ENCODE data around the gene CPLX4. TPM values are rescaled to one million over a fixed set of nuclear protein-coding genes. Genes with fewer than 3 reads are reported as not detected.

The CPLX4 gene, protein sequence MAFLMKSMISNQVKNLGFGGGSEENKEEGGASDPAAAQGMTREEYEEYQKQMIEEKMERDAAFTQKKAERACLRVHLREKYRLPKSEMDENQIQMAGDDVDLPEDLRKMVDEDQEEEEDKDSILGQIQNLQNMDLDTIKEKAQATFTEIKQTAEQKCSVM
- total RNA-seq, result not detected

DNA sequence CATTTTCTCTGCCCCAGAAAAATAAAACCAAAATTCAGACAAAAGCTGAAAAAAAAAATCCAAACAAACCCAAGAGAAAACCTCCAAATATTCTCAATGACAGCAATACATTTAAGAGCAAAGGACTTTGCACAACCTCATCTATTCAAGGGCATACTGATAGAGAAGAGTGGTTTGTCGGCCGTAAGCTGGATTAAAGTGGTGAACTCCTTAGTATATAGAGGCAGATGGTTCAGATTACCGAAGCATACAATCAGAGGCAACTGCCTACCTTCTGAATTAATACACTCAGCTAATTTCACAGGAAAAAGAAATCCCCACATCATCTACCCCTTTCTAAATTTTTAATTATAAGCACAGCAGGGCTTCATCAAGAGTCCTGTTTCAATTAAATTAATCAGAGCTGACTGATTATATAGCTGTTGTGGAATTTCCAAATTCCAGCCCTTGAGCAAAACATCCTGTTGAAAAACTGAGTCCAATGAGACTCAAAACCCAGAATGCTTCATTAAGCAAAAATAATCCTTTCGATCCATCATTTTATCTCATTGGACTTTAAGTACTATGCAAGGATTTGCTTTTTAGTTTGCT is at the start of gene CPLX4:
Gene CPLX4 (minus strand): TSS at position 190 of the 591 bp plus-strand sequence. CDS start 187 bp downstream, at position 3.
- Mint-ChIP-seq H3K27me3 (ENCODE audit: low read depth) (peaks cover 20% of the 10 kb centered on the region), H3K36me3 (ENCODE audit: insufficient read depth in 2 of 2) (no peaks in the 10 kb centered on the region), H3K9me3 (no peaks in the 10 kb centered on the region), H3K27ac (no peak within 1 kb of the TSS), H3K4me3 (no peak within 1 kb of the TSS), H3K4me1 (ENCODE audit: low read depth) (no peaks in the 10 kb centered on the region)
- DNase-seq (no peak), ATAC-seq (replicated peaks in 1 of 2) (no peak)

DNA sequence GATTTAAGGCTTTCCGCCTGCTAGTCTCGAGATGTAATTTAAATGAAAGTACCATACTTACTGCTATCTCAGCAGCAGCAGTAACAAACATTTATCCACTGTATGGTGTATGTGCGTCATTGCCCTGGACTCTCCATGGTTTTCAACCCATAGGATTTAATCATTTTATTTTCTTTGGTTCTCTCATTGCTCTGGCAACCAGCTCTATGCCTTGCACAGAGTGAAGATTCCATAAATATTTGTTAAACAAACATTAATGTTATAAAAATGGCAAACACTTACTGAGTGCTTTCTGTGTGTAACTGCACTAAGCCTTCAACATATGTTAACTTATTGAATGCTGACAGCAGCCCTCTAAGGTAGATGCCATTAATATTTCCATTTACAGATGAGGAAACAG is 41.9 kb upstream of the CPLX4 start:
- Mint-ChIP-seq H3K4me1 (ENCODE audit: low read depth) (peaks cover 29% of the 10 kb centered on the region), H3K36me3 (ENCODE audit: insufficient read depth in 2 of 2) (peaks cover 5 to 7% of the 10 kb centered on the region in 2 donors), H3K4me3 (peak overlapping the region; percentile 80 to 92), H3K27me3 (ENCODE audit: low read depth) (no peaks in the 10 kb centered on the region), H3K9me3 (no peaks in the 10 kb centered on the region), H3K27ac (no peak overlapping the region)
- ATAC-seq (replicated peaks in 1 of 2), result no peak
- no peak for DNase-seq

DNA sequence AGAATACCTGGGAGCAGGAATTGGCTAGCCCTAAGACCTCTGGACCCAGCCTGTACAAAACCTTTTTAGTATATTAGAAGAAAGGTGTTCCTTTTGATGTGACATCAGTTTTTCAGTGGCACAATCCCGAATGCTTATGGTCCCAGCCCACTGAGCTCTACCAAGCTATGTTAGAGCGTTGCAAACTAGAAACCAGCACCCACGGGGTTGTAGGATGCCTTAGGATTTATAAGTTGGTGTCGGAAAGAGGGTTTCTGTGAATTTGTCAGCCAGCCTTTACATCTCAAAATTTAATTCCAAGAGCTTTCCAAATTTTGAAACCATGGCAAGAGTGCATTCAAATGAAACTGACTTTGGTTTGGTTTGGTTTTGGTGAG is 41.1 kb upstream of the CPLX4 start:
- peak; percentile 0 to 1 for ATAC-seq (replicated peaks in 1 of 2)
- H3K9me3 Mint-ChIP-seq, result no peaks in the 10 kb centered on the region

DNA sequence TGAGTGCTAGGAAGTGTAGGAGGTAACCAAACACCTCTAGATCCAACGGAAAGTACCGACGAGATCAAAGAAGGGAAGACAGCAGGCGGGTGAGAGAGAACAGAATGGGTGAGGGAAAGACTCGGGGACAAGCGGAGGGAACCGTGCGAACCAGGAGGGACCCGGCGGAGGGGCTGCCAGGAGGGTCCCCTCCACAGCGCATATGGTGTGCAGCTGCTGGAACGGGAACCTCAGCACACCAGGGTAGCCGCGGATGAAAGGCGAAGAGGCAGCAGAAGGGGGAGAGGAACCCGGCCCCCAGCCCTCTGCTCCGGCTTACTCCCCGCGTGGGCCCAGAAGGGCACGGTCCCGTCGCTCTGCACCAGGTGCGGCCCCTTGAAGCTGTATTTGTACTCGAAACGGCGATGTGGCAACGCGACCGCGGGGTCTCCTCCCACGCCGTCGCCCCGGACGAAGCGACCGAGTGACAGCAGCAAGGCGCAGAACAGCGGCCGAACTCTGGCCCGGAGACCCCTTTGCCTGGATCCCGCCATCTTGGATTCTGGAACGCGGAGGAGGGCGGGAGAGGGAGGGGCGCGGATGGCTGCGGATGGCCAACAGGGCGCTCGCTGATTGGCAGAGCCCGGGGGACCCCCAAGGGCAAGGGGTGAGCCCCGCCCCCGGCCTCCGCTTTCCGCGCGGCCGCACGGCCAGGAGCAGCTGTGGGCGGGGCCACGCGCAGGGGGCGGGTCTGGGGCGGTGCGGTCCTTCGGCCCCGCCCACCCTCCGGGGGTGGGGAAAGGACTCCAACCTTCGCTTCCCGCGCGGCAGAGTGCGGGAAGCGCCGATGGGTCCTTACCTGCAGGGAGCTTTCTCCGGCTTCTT is 40.5 kb upstream of the CPLX4 start, which contains the start of gene LMAN1:
Gene LMAN1 (minus strand): TSS at position 554 of the 864 bp plus-strand sequence. CDS start 21 bp downstream, at position 533.
- Mint-ChIP-seq H3K4me3 (peak within 1 kb of the TSS; percentile 80 to 92), H3K27me3 (ENCODE audit: low read depth) (no peaks in the 10 kb centered on the region), H3K9me3 (no peaks in the 10 kb centered on the region), H3K27ac (peak within 1 kb of the TSS; percentile 84), H3K36me3 (ENCODE audit: insufficient read depth in 2 of 2) (peaks cover 7% of the 10 kb centered on the region in 2 donors), H3K4me1 (ENCODE audit: low read depth) (peaks cover 29% of the 10 kb centered on the region)
- peak; percentile 88 to 92 for ATAC-seq (replicated peaks in 1 of 2)
- peak; percentile 95 to 98 for DNase-seq

More for the DNA sequence above, 41.1 kb upstream of the CPLX4 start:
- DNase-seq, result no peak
- H3K27me3 Mint-ChIP-seq (ENCODE audit: low read depth), result no peaks in the 10 kb centered on the region
- H3K4me1 Mint-ChIP-seq (ENCODE audit: low read depth), result peaks cover 29% of the 10 kb centered on the region
- H3K27ac Mint-ChIP-seq, result peak overlapping the region; percentile 54
- H3K36me3 Mint-ChIP-seq (ENCODE audit: insufficient read depth in 2 of 2), result peaks cover 7% of the 10 kb centered on the region in 2 donors
- peak overlapping the region; percentile 80 to 92 for H3K4me3 Mint-ChIP-seq

DNA sequence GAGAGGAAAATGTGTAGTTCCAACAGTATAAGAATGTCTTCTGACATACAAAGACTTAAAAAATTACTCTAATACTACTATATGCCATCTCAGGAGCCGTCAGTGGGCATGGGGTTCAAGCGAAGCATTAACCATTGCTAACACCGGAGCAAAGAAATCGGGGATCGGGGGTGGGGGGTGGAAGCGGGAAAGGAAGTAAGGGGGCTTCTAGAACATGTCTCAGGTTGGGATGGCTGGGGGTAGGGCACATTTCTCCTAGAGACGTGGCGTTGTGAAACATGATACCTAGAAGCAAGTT is 39.9 kb upstream of the CPLX4 start:
- ATAC-seq (replicated peaks in 1 of 2) (no peak), DNase-seq (no peak)
- Mint-ChIP-seq H3K4me1 (ENCODE audit: low read depth) (peaks cover 31% of the 10 kb centered on the region), H3K36me3 (ENCODE audit: insufficient read depth in 2 of 2) (peaks cover 8% of the 10 kb centered on the region in 2 donors), H3K9me3 (no peaks in the 10 kb centered on the region), H3K27me3 (ENCODE audit: low read depth) (no peaks in the 10 kb centered on the region), H3K4me3 (peak overlapping the region; percentile 80 to 92), H3K27ac (peak overlapping the region; percentile 84)

DNA sequence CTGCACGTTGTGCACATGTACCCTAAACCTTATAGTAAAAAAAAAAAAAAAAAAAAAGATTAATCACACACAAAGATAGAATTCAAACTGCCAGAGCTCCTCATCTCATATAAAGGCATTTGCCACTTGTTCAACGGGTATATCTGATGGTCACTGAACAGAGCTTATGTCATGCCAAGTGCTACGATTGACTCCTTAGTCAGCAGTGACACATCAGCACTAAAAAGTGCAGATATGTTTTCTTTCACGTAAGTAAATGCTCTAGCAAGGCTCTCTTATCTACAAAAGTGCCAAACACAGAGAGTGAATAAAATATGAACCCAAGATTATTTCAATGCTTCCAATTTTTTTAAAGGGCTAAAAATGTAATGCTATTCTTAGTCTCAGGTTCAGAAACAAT is 39.5 kb upstream of the CPLX4 start:
- H3K9me3 Mint-ChIP-seq, result no peaks in the 10 kb centered on the region
- H3K36me3 Mint-ChIP-seq (ENCODE audit: insufficient read depth in 2 of 2), result peaks cover 9 to 12% of the 10 kb centered on the region in 2 donors
- no peaks in the 10 kb centered on the region for H3K27me3 Mint-ChIP-seq (ENCODE audit: low read depth)
- peak; percentile 13 to 15 for DNase-seq
- ATAC-seq (replicated peaks in 1 of 2), result peak; percentile 29 to 39
- peak overlapping the region; percentile 80 to 92 for H3K4me3 Mint-ChIP-seq
- peak overlapping the region; percentile 84 for H3K27ac Mint-ChIP-seq
- H3K4me1 Mint-ChIP-seq (ENCODE audit: low read depth), result peaks cover 35% of the 10 kb centered on the region

DNA sequence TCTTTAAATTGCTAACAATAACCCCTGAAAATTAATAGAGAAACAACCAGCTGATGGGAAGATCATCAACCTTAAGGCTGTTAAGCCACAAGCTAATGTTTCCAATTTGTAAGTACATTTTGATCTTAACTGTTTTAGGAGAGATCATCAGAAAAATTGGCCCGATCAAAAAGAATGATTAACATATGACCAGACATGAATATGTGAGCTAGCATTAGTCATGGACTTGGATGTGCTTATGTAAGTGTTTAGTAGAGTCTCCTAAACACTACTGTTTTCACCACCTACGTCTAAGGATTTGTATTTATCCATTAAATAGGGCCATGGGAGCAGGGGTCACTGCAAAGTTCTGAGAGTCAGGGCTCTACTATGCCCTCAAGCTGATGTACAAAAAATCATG is 36.3 kb upstream of the CPLX4 start:
- DNase-seq (no peak), ATAC-seq (replicated peaks in 1 of 2) (no peak)
- no peak overlapping the region for H3K27ac Mint-ChIP-seq
- H3K36me3 Mint-ChIP-seq (ENCODE audit: insufficient read depth in 2 of 2), result peaks cover 19 to 30% of the 10 kb centered on the region in 2 donors
- H3K4me1 Mint-ChIP-seq (ENCODE audit: low read depth), result peaks cover 49% of the 10 kb centered on the region
- no peak overlapping the region for H3K4me3 Mint-ChIP-seq
- H3K27me3 Mint-ChIP-seq (ENCODE audit: low read depth), result no peaks in the 10 kb centered on the region
- H3K9me3 Mint-ChIP-seq, result no peaks in the 10 kb centered on the region

DNA sequence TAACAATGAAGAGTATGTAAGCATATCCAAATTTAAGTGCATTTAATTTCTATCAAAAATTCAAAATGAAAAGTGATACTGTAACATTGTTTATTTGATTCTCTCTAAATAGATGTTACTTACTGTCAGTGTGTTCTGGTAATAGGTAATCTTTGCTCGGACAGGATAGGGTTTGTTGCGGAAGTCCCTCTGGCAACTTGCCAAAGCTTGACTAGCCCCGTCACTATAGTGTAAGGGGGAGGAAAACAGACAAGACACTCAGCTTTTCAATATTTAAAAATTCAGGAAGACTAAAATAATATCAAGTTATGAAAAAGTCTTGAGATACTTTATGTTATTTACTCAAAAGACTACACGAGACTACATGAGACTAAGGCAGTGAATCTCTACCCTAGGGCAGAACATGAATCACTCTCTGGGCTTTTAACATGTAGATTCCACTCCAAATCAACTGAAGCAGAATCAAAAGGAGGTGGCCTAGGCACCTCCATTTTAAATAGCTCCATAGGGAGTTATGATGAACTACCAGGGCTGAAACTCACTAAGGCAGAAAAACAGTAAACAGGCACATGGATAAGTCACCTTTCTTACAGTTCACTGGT is 34.7 kb upstream of the CPLX4 start:
- DNase-seq, result no peak
- Mint-ChIP-seq H3K36me3 (ENCODE audit: insufficient read depth in 2 of 2) (peaks cover 18 to 40% of the 10 kb centered on the region in 2 donors), H3K9me3 (no peaks in the 10 kb centered on the region), H3K4me1 (ENCODE audit: low read depth) (peaks cover 48% of the 10 kb centered on the region), H3K27ac (peak overlapping the region; percentile 68), H3K27me3 (ENCODE audit: low read depth) (no peaks in the 10 kb centered on the region), H3K4me3 (no peak overlapping the region)
- no peak for ATAC-seq (replicated peaks in 1 of 2)

DNA sequence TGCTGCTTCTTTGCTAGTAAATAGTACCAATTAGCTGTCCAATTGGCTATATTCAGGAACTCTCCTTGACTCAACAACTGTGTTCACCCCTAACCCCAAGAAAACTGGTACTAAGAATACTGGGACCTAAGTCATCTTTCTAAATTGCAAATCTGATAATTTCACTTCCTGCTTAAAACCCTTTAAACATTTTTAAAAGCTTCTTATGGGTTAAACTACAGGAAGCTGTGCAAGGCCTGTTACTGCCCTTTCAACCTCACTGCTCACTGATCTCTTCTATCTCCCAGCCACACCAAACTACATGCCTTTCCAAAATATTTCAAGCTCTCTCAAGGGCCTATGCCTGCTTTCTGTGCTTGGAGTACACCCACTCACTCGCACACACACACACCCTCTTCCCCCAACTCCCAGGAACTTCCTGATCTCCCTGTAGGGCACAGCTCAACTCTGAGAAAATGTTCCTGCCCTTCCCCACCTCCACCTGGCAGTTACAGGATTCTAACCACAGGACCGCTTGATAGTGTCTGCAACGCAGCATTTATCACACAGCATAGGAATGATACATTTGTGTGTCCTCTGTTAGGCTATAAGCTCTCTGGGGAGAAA is 33.9 kb upstream of the CPLX4 start:
- Mint-ChIP-seq H3K9me3 (no peaks in the 10 kb centered on the region), H3K27ac (peak overlapping the region; percentile 68), H3K27me3 (ENCODE audit: low read depth) (no peaks in the 10 kb centered on the region), H3K36me3 (ENCODE audit: insufficient read depth in 2 of 2) (peaks cover 16 to 46% of the 10 kb centered on the region in 2 donors), H3K4me1 (ENCODE audit: low read depth) (peaks cover 39% of the 10 kb centered on the region), H3K4me3 (peak overlapping the region; percentile 3 to 11)
- ATAC-seq (replicated peaks in 1 of 2) (peak in 1 of 2 donors; percentile 17), DNase-seq (no peak)

DNA sequence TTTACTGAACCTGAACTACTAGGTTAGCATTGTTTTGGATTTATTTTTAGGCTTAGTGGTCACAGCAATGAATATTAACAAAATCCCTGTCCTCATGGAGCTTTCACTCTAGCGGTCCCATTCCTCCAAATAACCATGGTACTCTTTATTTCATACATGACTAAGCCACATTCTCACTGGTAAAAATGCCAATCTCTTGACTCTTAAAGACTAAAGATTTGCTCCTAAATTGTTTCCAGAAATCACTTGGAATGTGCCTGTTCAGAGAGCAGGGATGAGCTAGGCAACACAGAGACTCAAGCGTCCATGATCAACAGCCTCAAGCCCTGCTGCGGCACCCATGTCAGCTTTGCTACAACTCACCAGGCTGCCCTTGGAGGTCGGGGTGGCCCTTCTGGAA is 27.1 kb upstream of the CPLX4 start:
- H3K9me3 Mint-ChIP-seq, result peaks cover 0 to 3% of the 10 kb centered on the region in 2 donors
- no peaks in the 10 kb centered on the region for H3K27me3 Mint-ChIP-seq (ENCODE audit: low read depth)
- peaks cover 32% of the 10 kb centered on the region for H3K4me1 Mint-ChIP-seq (ENCODE audit: low read depth)
- no peak for ATAC-seq (replicated peaks in 1 of 2)
- H3K36me3 Mint-ChIP-seq (ENCODE audit: insufficient read depth in 2 of 2), result peaks cover 30 to 72% of the 10 kb centered on the region in 2 donors
- no peak overlapping the region for H3K4me3 Mint-ChIP-seq
- DNase-seq, result no peak
- H3K27ac Mint-ChIP-seq, result no peak overlapping the region

DNA sequence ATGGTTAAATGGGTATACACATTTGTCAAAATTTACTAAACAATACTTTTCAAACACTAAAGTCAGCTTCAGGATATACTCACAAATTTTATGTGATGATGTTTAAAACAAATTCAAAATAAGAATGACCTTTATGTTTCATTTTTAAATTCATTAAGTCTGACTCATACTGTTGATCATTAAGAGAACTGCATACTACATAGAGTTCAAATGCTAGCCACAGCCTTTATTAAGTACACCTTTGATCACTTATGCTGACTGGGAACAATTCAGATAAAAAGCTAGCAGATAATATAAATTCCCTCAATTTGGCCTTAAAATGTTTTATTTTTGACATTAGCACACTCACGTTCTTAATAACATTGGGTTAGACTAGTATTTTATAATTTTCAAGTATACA is 26.5 kb upstream of the CPLX4 start:
- H3K36me3 Mint-ChIP-seq (ENCODE audit: insufficient read depth in 2 of 2), result peaks cover 31 to 76% of the 10 kb centered on the region in 2 donors
- DNase-seq (no peak), ATAC-seq (replicated peaks in 1 of 2) (no peak)
- no peak overlapping the region for H3K27ac Mint-ChIP-seq
- no peak overlapping the region for H3K4me3 Mint-ChIP-seq
- peaks cover 37% of the 10 kb centered on the region for H3K4me1 Mint-ChIP-seq (ENCODE audit: low read depth)
- H3K9me3 Mint-ChIP-seq, result peaks cover 0 to 3% of the 10 kb centered on the region in 2 donors
- no peaks in the 10 kb centered on the region for H3K27me3 Mint-ChIP-seq (ENCODE audit: low read depth)

DNA sequence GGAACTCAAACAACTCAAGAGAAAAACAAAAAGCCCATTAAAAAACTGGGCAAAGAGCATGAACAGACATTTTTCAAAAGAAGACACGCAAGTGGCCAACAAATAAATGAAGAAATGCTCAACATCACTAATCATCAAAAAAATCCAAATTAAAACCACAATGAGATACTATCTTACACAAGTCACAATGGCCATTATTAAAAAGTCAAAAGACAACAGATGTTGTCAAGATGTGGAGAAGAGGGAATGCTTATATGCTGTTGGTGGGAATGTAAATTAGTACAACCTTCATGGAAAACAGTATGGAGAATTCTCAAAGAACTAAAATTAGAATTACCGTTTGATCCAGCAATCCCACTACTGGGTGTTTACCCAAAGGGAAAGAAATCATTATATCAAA is 25.5 kb upstream of the CPLX4 start:
- Mint-ChIP-seq H3K4me1 (ENCODE audit: low read depth) (peaks cover 37% of the 10 kb centered on the region), H3K4me3 (no peak overlapping the region), H3K36me3 (ENCODE audit: insufficient read depth in 2 of 2) (peaks cover 36 to 76% of the 10 kb centered on the region in 2 donors), H3K9me3 (peaks cover 0 to 3% of the 10 kb centered on the region in 2 donors), H3K27me3 (ENCODE audit: low read depth) (no peaks in the 10 kb centered on the region), H3K27ac (no peak overlapping the region)
- DNase-seq, result no peak
- no peak for ATAC-seq (replicated peaks in 1 of 2)

All from activated T-cell treated with anti-CD3 and anti-CD28 coated beads, Interleukin-2, amount 50 U/mL, for 72 hours (primary cell).